Right lobe of liver (tissue), 6 donors: ENCODE results near the gene ABCC9. TPM values are rescaled to one million over a fixed set of nuclear protein-coding genes. Genes with fewer than 3 reads are reported as not detected.

Source experiments
- ATAC-seq, 4 donors: fragments of 200-7000 bp; cut with Tn5 transposase; one replicate each; pipeline ENCODE4 v1.9.1; 2020; ENCODE audit warnings: mild to moderate bottlenecking in 4 of 4, moderate library complexity in 4 of 4
- DNase-seq, 3 donors: peaks; one replicate each; pipeline ENCODE4 v3.0.0-alpha.2; 2020
- H3K27ac ChIP-seq, 3 donors: fragments of 200-600 bp; one replicate each; pipeline ENCODE4 v1.8.0; 2022
- H3K27me3 ChIP-seq, 2 donors: fragments of 200-600 bp; one replicate each; pipeline ENCODE4 v1.8.0; 2022
- H3K36me3 ChIP-seq, 4 donors: fragments of 200-600 bp; sonication (generic) in 1 of 4; one replicate each; pipeline versions ENCODE4 v1.5.1 to v1.8.0; 2017 to 2022; ENCODE audit warnings: control low read depth in 1 of 4
- H3K4me1 ChIP-seq, 4 donors: fragments of 200-600 bp; sonication (generic) in 1 of 4; one replicate each; pipeline versions ENCODE4 v1.5.1 to v1.8.0; 2017 to 2022; ENCODE audit warnings: control low read depth in 1 of 4
- H3K4me3 ChIP-seq, 3 donors: fragments of 200-600 bp; one replicate each; pipeline ENCODE4 v1.8.0; 2022
- H3K9me3 ChIP-seq, 4 donors: fragments of 200-600 bp; sonication (generic) in 1 of 4; one replicate each; pipeline versions ENCODE4 v1.5.1 to v1.8.0; 2017 to 2022; ENCODE audit warnings: control low read depth in 1 of 4
- CTCF ChIP-seq, 4 donors: fragments of 200-600 bp in 3 of 4; fragments of 450-650 bp in 1 of 4; IDR thresholded peaks; one replicate each; pipeline versions ENCODE4 v1.5.1 to v1.8.0; 2016 to 2022; ENCODE audit warnings: antibody characterized with exemption in 4 of 4, mild to moderate bottlenecking in 2 of 4
- POLR2A ChIP-seq: fragments of 450-650 bp; IDR thresholded peaks from one replicate; pipeline ENCODE4 v1.6.1; 2017; ENCODE audit warnings: antibody characterized with exemption, mild to moderate bottlenecking
- WGBS: methylation state at CpG from one replicate; pipeline ENCODE4 v1.1.6; 2018; ENCODE audit warnings: low coverage, low lambda C conversion rate; ENCODE audit not compliant: insufficient coverage; ENCODE audit errors: missing lambda C conversion rate; 5-methylcytosine and 5-hydroxymethylcytosine counted together
- intact Hi-C, 2 donors: fragments of 100-400 bp; cut with DNase I; formaldehyde crosslinking; loops; one replicate each; pipeline versions ENCODE4 v1.11.2 to v1.14.1; 2022
- total RNA-seq, 6 experiments: library from RNA; depleted of rRNA in 2 of 6; stranded (reverse); fragments of >200 nt in 2 of 6; fragmentation: NEBNext Ultra II Directional in 3 of 6; extraction: Animal tissue kit (Norgen Biotek cat#: 25700) in 3 of 6; gene quantifications; one replicate each; pipeline versions ENCODE4 v1.1.0 to v1.2.4, GENCODE V29; 2016 to 2023
- donor health status: DM: no; HTN: yes; CAD: no.
- donor health status: DM: no; HTN: no; CAD: no.
- donor health status: DM: no; HTN: no; CAD: no.
- donor health status: DM: no; HTN: yes; CAD: no.
- donor health status: DM: no; HTN: yes; CAD: no.

Gene ABCC9
- total RNA-seq, 6 experiments from 2014 or later, result 26.5 to 71.2 (median 37.1) TPM

DNA sequence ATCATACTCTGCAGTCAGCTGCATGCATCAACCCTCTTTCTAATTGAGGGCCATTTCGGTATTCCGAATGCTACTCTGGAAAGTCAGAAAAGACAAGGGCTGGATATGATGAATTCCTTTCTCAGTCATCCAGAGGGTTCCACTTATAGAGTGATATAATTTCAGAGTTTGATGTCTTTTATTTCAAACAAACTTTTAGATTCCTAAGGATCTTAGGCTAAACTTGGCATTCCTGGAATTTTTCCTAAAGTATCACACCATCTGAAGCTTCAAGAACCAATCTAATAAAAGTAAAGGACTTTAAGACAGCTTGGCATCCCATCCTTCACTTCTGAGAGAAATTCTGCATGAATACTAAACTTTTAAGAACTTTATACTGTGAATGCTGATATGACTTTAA lies 97.4 kb downstream of the ABCC9 start:
- Histone ChIP-seq H3K9me3 (no peaks in the 10 kb centered on the region), H3K36me3 (peaks cover 0 to 9% (median 5%) of the 10 kb centered on the region in 4 donors), H3K4me1 (no peaks in the 10 kb centered on the region), H3K4me3 (no peak overlapping the region), H3K27ac (no peak overlapping the region), H3K27me3 (no peaks in the 10 kb centered on the region)
- DNase-seq, result no peak
- intact Hi-C loops, result no loop called here
- 87% methylated on average over 2 of the region's 2 CpGs for WGBS
- TF ChIP-seq POLR2A, result no peak
- no peak for TF ChIP-seq CTCF (IDR thresholded peaks at IDR 0.05)
- no peak for ATAC-seq

GRCh38 chr12:21839776-21840175 lies 101.5 kb downstream of the ABCC9 start:
- Histone ChIP-seq H3K4me1 (no peaks in the 10 kb centered on the region), H3K27me3 (no peaks in the 10 kb centered on the region), H3K9me3 (no peaks in the 10 kb centered on the region), H3K4me3 (no peak overlapping the region), H3K27ac (no peak overlapping the region), H3K36me3 (peaks cover 0 to 23% (median 8%) of the 10 kb centered on the region in 4 donors)
- TF ChIP-seq CTCF (IDR thresholded peaks at IDR 0.05), result no peak
- no peak for TF ChIP-seq POLR2A
- DNase-seq (no peak), ATAC-seq (no peak)
- 67% methylated on average over 1 of the region's 1 CpG for WGBS
- intact Hi-C loops, result no loop called here

GRCh38 chr12:21837847-21838246 lies 103.4 kb downstream of the ABCC9 start:
- no peak overlapping the region for H3K4me3 ChIP-seq
- TF ChIP-seq POLR2A, result no peak
- TF ChIP-seq CTCF (IDR thresholded peaks at IDR 0.05), result no peak
- intact Hi-C loops, result no loop called here
- no peaks in the 10 kb centered on the region for H3K9me3 ChIP-seq
- H3K27ac ChIP-seq, result no peak overlapping the region
- no peak for ATAC-seq
- 55% methylated on average over 2 of the region's 2 CpGs for WGBS
- peaks cover 0 to 19% (median 3%) of the 10 kb centered on the region in 4 donors for H3K36me3 ChIP-seq
- H3K27me3 ChIP-seq, result no peaks in the 10 kb centered on the region
- no peaks in the 10 kb centered on the region for H3K4me1 ChIP-seq
- no peak for DNase-seq

DNA sequence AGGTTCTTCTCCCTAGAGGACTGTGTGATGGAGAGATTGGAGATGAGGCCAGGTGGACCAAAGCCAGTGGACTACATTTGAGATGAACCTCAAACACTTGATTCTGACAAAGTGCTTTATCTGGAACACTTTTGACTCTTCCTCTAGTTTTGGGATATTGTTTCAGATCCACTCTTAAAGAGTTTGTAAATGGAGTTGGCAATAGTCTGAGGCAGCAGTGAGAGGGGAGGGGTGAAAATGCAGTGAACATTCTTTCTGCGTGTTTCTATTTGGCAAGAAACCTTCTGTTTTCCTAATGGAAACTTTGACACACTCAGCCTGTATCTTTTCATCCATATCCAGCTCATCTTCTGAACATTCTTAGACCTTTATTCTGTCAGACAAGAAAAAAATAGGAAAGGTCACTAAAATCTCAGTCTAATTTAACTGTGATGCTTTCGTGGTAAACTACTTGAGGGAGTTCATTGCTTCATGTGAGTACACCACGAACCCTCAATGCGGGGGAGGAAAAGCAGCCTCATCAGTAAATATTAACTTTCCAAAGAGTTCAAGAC lies 109.4 kb downstream of the ABCC9 start:
- H3K4me3 ChIP-seq, result no peak overlapping the region
- peaks cover 0 to 28% (median 6%) of the 10 kb centered on the region in 4 donors for H3K4me1 ChIP-seq
- no peaks in the 10 kb centered on the region for H3K27me3 ChIP-seq
- H3K27ac ChIP-seq, result peak overlapping the region; percentile 10 to 71 (median 62)
- 18% methylated on average over 4 of the region's 4 CpGs for WGBS
- peaks cover 0 to 6% (median 2%) of the 10 kb centered on the region in 4 donors for H3K36me3 ChIP-seq
- intact Hi-C loops, result no loop called here
- H3K9me3 ChIP-seq, result no peaks in the 10 kb centered on the region
- ATAC-seq (peak in 3 of 4 donors; percentile 11 to 37 (median 26)), DNase-seq (no peak)
- TF ChIP-seq CTCF (IDR thresholded peaks at IDR 0.05) (no peak), POLR2A (no peak)
